Thyroid gland (tissue), 4 donors: ENCODE data around the gene MYO5A. TPM values are rescaled to one million over a fixed set of nuclear protein-coding genes. Genes with fewer than 3 reads are reported as not detected.
"Not testable (repeated sequence)": the region's sequence is repeated elsewhere in the genome, so short reads cannot be mapped to it uniquely, and the experiment has no call there.

Source experiments
- DNase-seq, 2 donors: peaks; one replicate each; pipeline ENCODE4 v3.0.0-alpha.2; 2019
- H3K27ac ChIP-seq, 3 donors: fragments of 200-600 bp; sonication (generic); 1 replicate in 2 of 3; 2 replicates in 1 of 3; pipeline ENCODE4 v1.5.1; 2016 to 2019; ENCODE audit warnings: mild to moderate bottlenecking in 1 of 3, moderate library complexity in 1 of 3
- H3K27me3 ChIP-seq: fragments of 200-600 bp; sonication (generic); one replicate; pipeline ENCODE4 v1.5.1; 2019
- H3K36me3 ChIP-seq, 2 donors: fragments of 200-600 bp; sonication (generic); one replicate each; pipeline ENCODE4 v1.5.1; 2016 to 2019
- H3K4me1 ChIP-seq, 2 donors: fragments of 200-600 bp; sonication (generic); one replicate each; pipeline ENCODE4 v1.5.1; 2017 to 2019
- H3K4me3 ChIP-seq, 3 donors: fragments of 200-600 bp; sonication (generic); replicated peaks in 1 of 3; 1 replicate in 2 of 3; 2 replicates in 1 of 3; pipeline ENCODE4 v1.5.1; 2016; ENCODE audit warnings: mild to moderate bottlenecking in 1 of 3
- H3K9me3 ChIP-seq: fragments of 200-600 bp; sonication (generic); one replicate; pipeline ENCODE4 v1.5.1; 2017
- POLR2A ChIP-seq, 2 donors: fragments of 450-650 bp; IDR thresholded peaks; one replicate each; pipeline ENCODE4 v1.6.1; 2017; ENCODE audit warnings: antibody characterized with exemption in 2 of 2, mild to moderate bottlenecking in 2 of 2, moderate library complexity in 1 of 2
- WGBS, 2 donors: methylation state at CpG; one replicate each; pipeline ENCODE4 v1.1.5; 2017; 5-methylcytosine and 5-hydroxymethylcytosine counted together
- intact Hi-C: fragments of 100-400 bp; cut with DNase I; formaldehyde crosslinking; loops from one replicate; pipeline ENCODE4 v1.15.1; 2023
- total RNA-seq, 4 donors: library from RNA; depleted of rRNA; stranded (reverse); fragments of >200 nt; gene quantifications; one replicate each; pipeline ENCODE4 v1.2.3, GENCODE V29; 2016
- TF ChIP-seq, protein P1 (sequence below), 6 experiments: fragments of 200-600 bp in 3 of 6; fragments of 450-650 bp in 3 of 6; sonication (generic) in 3 of 6; IDR thresholded peaks; one replicate each; pipeline ENCODE4 v1.5.1; 2016 to 2019; ENCODE audit warnings: antibody characterized with exemption in 6 of 6, mild to moderate bottlenecking in 2 of 6, inconsistent platforms in 1 of 6, moderate library complexity in 1 of 6

Gene MYO5A
- total RNA-seq, 4 donors from 2014 or later, result 23.3 to 44.1 (median 34.7) TPM

DNA sequence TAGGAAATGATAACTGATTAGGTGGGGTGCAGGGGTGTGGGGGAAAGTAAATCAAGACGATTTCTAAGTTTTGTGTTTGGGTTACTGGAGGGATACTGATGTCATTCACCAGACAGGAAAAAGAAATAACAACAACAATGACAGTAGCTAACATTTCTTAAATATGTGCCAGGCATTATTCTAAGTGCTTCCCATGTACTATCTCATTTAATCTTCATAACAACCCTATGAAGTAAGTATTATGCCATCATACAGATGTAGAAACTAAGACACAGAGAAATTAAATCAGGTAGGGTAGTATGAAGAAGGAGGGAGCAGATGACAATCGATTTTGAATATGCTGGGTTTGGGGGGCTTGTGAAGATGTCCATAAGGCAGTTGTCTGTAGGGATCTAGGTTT is 13.3 kb downstream of the MYO5A start:
- WGBS, 2 donors, result 84 to 92% methylated on average over 2 of the region's 2 CpGs
- H3K4me1 ChIP-seq, result peaks cover 0 to 8% of the 10 kb centered on the region in 2 donors
- TF ChIP-seq, protein P1, sequence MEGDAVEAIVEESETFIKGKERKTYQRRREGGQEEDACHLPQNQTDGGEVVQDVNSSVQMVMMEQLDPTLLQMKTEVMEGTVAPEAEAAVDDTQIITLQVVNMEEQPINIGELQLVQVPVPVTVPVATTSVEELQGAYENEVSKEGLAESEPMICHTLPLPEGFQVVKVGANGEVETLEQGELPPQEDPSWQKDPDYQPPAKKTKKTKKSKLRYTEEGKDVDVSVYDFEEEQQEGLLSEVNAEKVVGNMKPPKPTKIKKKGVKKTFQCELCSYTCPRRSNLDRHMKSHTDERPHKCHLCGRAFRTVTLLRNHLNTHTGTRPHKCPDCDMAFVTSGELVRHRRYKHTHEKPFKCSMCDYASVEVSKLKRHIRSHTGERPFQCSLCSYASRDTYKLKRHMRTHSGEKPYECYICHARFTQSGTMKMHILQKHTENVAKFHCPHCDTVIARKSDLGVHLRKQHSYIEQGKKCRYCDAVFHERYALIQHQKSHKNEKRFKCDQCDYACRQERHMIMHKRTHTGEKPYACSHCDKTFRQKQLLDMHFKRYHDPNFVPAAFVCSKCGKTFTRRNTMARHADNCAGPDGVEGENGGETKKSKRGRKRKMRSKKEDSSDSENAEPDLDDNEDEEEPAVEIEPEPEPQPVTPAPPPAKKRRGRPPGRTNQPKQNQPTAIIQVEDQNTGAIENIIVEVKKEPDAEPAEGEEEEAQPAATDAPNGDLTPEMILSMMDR (IDR thresholded peaks at IDR 0.05), result no peak
- TF ChIP-seq POLR2A (IDR thresholded peaks at IDR 0.05), result no peak
- H3K27ac ChIP-seq, result no peak overlapping the region
- H3K4me3 ChIP-seq, result no peak overlapping the region
- H3K27me3 ChIP-seq, result no peaks in the 10 kb centered on the region
- intact Hi-C loops, result no loop called here
- H3K36me3 ChIP-seq, result no peaks in the 10 kb centered on the region
- no peak for DNase-seq
- no peaks in the 10 kb centered on the region for H3K9me3 ChIP-seq

DNA sequence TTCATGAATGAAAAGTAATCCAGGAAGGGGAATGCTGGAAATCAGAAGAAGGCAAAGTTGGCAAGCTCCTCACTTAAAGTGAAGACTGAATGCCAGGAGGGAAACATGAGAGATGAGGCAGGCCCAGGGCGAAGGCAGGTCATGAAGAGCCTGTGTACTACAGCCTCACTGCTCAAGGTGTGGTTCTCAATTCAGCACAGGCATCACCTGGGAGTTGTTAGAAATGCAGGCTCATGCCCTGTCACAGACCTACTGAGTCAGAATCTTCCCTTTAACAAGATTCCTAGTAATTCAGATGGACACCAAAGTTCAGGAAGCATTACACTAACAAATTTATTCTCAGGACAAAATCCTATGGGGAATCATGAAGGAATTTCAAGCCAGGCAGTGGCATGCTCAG is 14.2 kb downstream of the MYO5A start:
- no peak overlapping the region for H3K27ac ChIP-seq
- no peak overlapping the region for H3K4me3 ChIP-seq
- no peaks in the 10 kb centered on the region for H3K36me3 ChIP-seq
- H3K4me1 ChIP-seq, result peaks cover 0 to 8% of the 10 kb centered on the region in 2 donors
- 89 to 95% methylated on average over 1 of the region's 1 CpG for WGBS, 2 donors
- no peak for DNase-seq
- no peaks in the 10 kb centered on the region for H3K27me3 ChIP-seq
- no peak for TF ChIP-seq POLR2A (IDR thresholded peaks at IDR 0.05)
- TF ChIP-seq, protein P1 (IDR thresholded peaks at IDR 0.05), result no peak
- intact Hi-C loops, result no loop called here
- no peaks in the 10 kb centered on the region for H3K9me3 ChIP-seq

DNA sequence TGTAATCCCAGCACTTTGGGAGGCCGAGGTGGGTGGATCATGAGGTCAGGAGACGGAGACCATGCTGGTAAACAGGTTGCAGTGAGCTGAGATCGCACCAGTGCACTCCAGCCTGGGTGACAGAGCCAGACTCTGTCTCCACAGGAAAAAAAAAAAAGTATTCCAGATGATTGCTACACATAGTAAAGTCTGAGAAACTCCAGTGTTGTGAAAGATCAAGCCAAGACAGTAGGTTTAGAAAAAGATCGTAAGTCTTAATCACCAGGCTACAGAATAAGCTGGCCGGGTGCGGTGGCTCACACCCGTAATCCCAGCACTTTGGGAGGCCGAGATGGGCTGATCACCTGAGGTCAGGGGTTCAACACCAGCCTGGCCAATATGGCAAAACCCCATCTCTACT is 15.8 kb downstream of the MYO5A start:
- H3K27me3 ChIP-seq, H3K27ac ChIP-seq, H3K36me3 ChIP-seq, DNase-seq, H3K9me3 ChIP-seq, H3K4me3 ChIP-seq, H3K4me1 ChIP-seq, intact Hi-C loops: not testable (repeated sequence)
- WGBS, 2 donors, result 93 to 94% methylated on average over 8 of the region's 8 CpGs

DNA sequence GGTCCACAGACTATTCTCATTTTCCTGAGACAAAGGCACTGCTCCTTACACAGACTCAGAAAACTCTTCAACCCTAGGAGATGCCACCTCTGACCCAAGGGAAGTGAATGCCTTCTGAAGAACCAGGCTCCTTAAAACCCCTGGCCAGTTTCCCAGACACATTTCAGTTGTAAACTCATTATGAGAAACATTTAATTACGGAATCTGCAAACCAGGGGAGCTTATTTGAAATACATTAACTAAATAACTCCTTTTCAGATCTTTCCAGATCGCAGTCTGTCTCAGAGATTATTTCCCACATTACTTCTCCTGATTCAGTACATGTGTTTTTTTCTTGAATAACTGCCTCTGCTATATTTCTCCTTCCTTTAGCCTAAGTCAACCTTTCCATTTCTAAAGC is 17.6 kb downstream of the MYO5A start:
- intact Hi-C loops, result no loop called here
- Histone ChIP-seq H3K27ac (no peak overlapping the region), H3K4me1 (peaks cover 0 to 8% of the 10 kb centered on the region in 2 donors), H3K36me3 (no peaks in the 10 kb centered on the region), H3K9me3 (no peaks in the 10 kb centered on the region), H3K4me3 (no peak overlapping the region), H3K27me3 (no peaks in the 10 kb centered on the region)
- TF ChIP-seq POLR2A (IDR thresholded peaks at IDR 0.05), result no peak
- TF ChIP-seq, protein P1 (IDR thresholded peaks at IDR 0.05), result no peak
- WGBS, 2 donors, result 70 to 71% methylated on average over 2 of the region's 2 CpGs
- no peak for DNase-seq

DNA sequence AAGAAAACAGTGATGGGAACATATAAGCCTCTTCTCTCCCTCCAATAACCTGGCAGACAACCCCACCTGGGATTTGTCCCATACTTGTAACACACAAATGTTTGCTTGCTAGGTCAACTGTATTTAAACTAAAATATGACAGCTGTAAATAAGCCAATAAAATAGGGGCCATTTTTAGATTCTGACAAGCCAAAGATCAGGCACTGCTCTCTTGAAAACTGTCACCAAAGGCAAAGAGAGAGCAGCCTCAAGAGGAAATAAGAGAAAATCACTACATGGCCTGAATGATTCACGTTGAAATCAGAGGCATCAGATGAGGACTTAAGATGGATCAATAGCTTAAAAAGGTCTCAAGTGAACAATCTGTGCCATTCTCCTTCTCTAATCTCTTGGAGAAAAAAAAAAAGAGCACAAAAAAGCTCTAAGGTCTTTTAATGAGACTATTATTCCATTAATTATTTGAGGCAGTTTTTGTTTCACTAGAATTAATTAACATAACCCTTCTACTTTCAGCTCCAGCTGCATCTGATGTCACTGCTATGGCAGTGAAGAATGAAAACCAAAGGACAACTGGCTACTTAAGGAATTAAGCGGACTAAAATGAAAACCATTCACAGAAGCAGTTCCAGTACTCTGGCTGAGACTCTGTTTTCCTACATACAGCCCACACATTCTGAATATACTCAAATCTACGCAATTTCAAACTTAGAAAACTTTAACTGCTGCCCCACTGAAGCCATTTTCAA is 19.0 kb downstream of the MYO5A start:
- no peaks in the 10 kb centered on the region for H3K27me3 ChIP-seq
- H3K9me3 ChIP-seq, result no peaks in the 10 kb centered on the region
- H3K4me1 ChIP-seq, result peaks cover 0 to 8% of the 10 kb centered on the region in 2 donors
- H3K4me3 ChIP-seq, result no peak overlapping the region
- no peak for DNase-seq
- WGBS, 2 donors, result 76 to 88% methylated on average over 3 of the region's 3 CpGs
- no peaks in the 10 kb centered on the region for H3K36me3 ChIP-seq
- H3K27ac ChIP-seq, result no peak overlapping the region
- TF ChIP-seq, protein P1 (IDR thresholded peaks at IDR 0.05), result no peak
- no peak for TF ChIP-seq POLR2A (IDR thresholded peaks at IDR 0.05)
- intact Hi-C loops, result no loop called here
